NCI-H2196 treated with DMSO at 0.1 percent for 48 hours (cell line): ENCODE results near the gene PCAT6.
"Not testable (repeated sequence)": the region's sequence is repeated elsewhere in the genome, so short reads cannot be mapped to it uniquely, and the experiment has no call there.

Source experiments
- DNase-seq: peaks from one replicate; lab custom pipeline; 2025; ENCODE audit not compliant: unreplicated experiment; lab: John Stamatoyannopoulos, UW

The PCAT6 gene

GRCh38 chr1:202810615-202811295 is at the start of gene PCAT6:
Gene PCAT6, plus strand, starts transcription at chr1:202810954.
- DNase-seq = peak; percentile 94

DNA sequence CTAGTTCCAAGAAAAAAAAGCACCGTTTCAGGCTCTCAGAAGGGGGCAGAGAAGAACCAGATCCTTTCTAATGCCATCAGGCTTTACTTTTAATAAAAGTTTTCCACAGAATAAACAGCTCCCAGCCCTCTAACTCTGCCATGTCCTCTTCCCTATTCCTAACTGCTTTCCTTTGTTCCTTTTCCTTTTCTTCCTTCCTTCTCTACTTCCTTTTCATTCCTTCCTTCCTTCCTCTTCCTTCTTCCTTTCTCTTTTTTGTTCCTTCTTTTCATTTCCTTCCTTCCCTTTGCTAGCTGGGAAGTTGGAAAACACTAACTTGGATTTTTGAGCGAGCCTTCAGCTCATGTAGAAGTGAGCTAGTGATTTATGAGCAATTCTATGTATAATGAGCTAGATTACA is 48.7 kb upstream of the PCAT6 start:
- no peak for DNase-seq

- no peak for DNase-seq
Observed at GRCh38 chr1:202765721-202766120, 45.0 kb upstream of the PCAT6 start.

DNA sequence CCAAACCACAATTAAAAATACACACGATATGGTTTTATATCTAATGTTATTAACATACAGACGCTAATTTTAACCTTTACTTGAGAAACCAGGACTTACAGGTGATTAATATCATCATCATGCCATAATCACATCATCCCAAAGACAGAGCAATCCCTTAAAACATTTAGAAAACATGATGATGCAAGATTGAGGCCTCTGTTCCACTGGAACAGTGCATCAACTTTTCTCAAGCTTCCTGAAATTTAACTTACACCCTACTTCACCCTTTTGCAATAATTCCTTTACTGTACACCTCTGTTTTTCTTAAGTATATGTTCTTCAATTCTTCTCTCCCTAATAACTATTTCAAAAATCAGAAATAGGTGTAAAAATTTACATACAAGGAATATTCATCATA is 40.6 kb upstream of the PCAT6 start:
- no peak for DNase-seq

GRCh38 chr1:202781180-202781579 is 29.6 kb upstream of the PCAT6 start:
- no peak for DNase-seq

DNA sequence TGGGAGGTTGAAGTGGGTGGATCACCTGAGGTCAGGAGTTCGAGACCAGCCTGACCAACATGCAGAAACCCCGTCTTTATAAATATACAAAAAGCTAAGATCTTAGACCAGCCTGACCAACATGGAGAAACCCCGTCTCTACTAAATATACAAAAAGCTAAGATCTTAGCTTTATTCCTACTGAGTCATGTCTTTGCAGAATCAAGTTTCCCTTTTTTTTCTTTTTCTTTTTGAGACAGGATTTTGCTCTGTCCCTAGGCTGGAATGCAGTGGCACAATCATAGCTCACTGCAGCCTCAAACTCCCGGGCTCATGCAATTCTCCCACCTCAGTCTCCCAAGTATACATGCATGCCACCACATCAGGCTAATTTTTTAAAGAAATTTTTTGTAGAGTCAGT is 23.9 kb upstream of the PCAT6 start:
- no peak for DNase-seq

GRCh38 chr1:202788800-202789199 is 22.0 kb upstream of the PCAT6 start:
- DNase-seq = no peak

DNA sequence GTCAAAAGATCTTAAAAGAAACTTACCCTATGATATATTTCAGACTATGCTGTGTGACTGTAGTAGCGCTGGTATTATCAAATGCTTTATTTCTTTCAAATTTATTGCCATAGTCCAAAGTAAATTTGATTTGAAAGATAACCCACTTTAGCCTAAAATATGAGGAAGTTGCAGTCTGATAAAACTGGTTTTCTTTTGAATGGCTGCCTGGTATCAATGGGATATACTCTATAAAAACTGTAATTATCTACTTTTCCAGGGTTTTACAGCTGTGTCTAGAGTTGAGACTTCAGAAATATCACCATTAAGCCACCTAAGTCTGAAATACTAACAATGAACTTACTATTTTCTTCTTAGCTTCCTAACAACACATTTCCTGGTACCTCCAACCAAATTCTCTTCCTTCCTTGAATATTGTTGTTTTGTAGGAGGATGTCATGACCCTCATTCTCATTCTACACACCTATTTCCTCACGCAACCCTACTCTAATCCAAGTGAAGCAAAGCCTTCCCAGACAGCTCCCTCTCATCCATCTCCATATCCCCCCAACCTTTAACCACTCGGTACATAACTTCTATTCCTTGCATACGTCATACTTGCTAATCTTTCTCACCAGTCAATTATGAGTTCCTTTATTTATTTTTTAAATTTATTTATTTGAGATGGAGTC is 19.5 kb upstream of the PCAT6 start:
- no peak for DNase-seq

DNA sequence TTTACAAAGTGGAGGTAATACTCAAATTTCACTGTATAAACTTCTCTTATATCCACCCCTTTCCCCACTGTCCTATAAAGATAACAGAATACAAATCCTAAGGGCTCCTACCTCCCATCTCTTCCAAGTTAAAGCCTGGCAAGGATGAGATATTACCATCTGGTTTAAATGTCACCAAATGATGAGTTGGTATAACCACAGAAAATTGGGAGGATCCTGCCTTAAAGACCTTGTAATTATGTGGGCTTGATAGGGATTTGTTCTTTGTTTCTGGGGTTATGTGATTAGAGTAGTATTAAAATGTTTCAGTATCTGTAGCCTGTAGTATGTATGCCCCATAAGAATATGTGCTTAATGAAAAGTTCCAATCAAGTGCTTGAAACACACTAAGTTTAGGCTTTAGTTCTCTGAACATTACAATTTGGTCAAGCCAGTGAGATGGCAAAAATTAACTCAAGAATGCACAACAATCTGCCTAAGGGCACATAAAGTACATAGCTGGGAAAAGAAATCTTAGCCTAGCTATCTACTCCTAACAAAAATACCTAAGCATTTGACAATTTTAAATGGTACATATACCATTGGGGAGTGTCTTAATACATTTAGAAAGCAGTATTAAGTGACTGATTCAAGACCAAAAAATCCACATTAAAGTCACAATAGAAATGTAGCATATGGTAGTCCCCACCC is 16.6 kb upstream of the PCAT6 start:
- no peak for DNase-seq

GRCh38 chr1:202794931-202795330 is 15.8 kb upstream of the PCAT6 start:
- not testable (repeated sequence) for DNase-seq

DNA sequence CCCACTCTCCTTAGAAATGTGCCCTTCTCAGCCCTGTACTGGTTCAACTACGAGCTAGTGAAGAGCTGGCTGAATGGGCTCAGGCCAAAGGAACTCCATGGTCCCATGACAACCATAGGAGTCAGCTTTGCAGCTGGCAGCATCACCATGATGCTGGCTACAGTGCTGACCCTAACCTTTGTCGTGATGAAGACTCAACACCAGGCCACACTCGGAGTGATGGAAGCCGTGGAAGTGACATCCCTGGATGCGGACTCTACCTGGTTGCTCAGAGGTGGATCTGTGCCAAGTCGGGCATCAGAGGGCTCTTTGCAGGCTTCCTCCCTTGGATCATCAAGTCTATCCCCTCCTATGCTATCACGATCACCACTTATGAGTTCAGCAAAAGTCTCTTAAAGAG is 14.1 kb upstream of the PCAT6 start:
- no peak for DNase-seq

DNA sequence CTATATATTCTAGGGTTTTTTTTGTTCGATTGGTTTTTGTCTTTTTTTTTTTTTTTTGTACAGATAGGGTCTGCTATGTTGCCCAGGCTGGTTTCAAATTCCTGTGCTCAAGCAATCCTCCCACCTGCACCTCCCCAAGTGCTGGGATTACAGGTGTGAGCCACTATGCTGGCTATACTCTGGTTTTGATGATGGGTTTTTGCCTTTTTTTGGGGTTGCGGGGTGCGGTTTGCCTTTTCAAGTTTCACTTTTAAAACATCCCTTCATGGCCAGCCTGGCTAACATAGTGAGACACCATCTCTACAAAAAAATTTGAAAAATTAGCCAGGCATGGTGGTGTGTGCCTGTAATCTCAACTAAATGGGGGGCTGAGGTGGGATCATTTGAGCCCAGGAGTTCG is 12.5 kb upstream of the PCAT6 start:
- DNase-seq = no peak

- DNase-seq = no peak
Observed at GRCh38 chr1:202798792-202799331, 11.9 kb upstream of the PCAT6 start.

GRCh38 chr1:202800742-202801141 is 10.0 kb upstream of the PCAT6 start:
- no peak for DNase-seq

- no peak for DNase-seq
Observed at GRCh38 chr1:202801175-202801574, 9.6 kb upstream of the PCAT6 start.

DNA sequence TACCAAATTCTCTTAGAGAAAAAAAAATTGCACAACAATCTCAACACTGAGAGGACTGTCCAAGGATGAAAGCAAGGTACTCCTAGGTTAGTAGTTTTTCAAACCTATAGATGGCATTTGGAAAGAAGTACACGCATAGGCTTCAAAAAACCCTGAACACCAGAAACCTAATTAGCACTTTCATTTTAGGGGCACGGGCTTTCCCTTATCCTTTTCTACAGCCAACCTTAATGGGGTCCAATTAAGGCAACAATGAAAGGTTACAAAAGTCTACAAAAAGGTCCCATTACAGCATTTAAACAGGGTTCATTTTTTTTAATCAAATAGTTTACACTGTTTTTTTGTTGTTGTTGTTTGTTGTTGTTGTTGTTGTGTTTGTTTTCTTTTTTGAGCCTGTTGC is 8.7 kb upstream of the PCAT6 start:
- DNase-seq = no peak

DNA sequence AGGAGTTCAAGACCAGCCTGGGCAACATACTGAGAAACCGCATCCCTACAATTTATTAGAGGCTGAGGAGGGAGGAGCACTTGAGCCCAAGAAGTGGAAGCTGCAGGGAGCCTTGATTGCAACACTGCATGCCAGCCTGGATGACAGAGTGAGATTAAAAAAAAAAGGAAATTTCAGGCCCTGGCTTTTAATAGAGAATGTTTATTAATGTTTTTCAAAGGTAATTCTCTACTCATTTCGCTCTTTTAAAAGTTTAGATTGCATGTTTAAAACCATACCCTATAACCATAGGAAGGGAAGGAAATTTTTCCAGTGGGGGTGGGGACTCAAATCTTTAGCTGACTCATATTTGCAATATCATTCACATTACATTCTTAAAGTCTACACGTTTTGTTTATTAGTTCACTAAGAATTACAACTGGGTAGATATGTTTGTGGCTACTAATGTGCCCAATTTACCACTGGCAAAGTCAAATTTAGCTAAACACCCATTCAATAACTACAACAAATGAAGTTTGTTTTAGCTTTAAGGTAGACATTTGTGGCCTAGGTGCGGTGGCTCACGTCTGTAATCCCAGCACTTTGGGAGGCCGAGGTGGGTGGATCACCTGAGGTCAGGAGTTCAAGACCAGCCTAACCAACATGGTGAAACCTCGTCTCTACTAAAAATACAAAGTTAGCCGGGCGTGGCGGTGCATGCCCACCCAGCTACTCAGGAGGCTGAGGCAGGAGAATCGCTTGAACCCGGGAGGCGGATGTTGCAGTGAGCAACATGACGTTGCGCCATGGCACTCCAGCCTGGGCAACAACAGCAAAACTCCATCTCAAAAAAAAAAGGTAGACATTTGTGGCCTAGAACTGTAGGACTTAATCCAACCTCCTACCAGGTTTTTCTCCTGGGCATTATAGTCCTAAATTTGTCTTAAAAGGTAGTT is 7.5 kb upstream of the PCAT6 start:
- no peak for DNase-seq

DNA sequence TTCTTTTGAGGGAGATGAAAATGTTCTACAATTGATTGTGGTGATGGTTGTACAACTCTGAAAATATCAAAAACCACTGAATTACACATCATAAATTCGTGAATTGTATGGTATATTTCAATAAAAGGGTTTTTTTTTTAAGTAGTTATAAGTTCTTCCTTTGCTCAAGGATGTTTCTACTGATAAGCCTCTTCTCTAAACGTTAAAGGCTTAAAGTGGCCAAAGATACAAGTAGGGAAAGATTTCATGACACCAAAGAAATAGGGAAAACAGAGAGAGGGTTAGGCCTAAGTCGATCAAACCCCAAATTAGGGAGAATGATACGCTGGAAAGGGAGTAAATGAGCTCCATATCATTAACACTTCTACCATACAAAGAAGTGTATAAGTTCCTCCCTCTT is 6.6 kb upstream of the PCAT6 start:
- DNase-seq = no peak

GRCh38 chr1:202805886-202806844 is 4.6 kb upstream of the PCAT6 start:
- no peak for DNase-seq
